ENCODE data around the gene RASAL2.
"Not testable (repeated sequence)": the region's sequence is repeated elsewhere in the genome, so short reads cannot be mapped to it uniquely, and the experiment has no call there.

RASAL2 gene

GRCh38 chr1:178283409-178283808 lies 189.5 kb downstream of the RASAL2 start:
- DNase-seq (ENCODE audit: low spot score) = peak; percentile 40

GRCh38 chr1:178284058-178284457 lies 190.2 kb downstream of the RASAL2 start:
- peak; percentile 30 for DNase-seq (ENCODE audit: low spot score)

- no peak for DNase-seq (ENCODE audit: low spot score)
Observed at GRCh38 chr1:178291166-178291565, 197.3 kb downstream of the RASAL2 start.

GRCh38 chr1:178294654-178295053 lies 200.8 kb downstream of the RASAL2 start:
- no peak for DNase-seq (ENCODE audit: low spot score)

- no peak for DNase-seq (ENCODE audit: low spot score)
Observed at GRCh38 chr1:178300352-178300699, 206.4 kb downstream of the RASAL2 start.

- no peak for DNase-seq (ENCODE audit: low spot score)
Observed at GRCh38 chr1:178301141-178301540, 207.2 kb downstream of the RASAL2 start.

- no peak for DNase-seq (ENCODE audit: low spot score)
Observed at GRCh38 chr1:178307264-178307663, 213.4 kb downstream of the RASAL2 start.

GRCh38 chr1:178308438-178308837 lies 214.5 kb downstream of the RASAL2 start:
- no peak for DNase-seq (ENCODE audit: low spot score)

GRCh38 chr1:178310685-178311105 lies 216.8 kb downstream of the RASAL2 start:
- peak; percentile 46 for DNase-seq (ENCODE audit: low spot score)

- DNase-seq (ENCODE audit: low spot score) = no peak
Observed at GRCh38 chr1:178311164-178311563, 217.3 kb downstream of the RASAL2 start.

GRCh38 chr1:178320280-178320982 lies 226.5 kb downstream of the RASAL2 start:
- DNase-seq (ENCODE audit: low spot score) = not testable (repeated sequence)

- no peak for DNase-seq (ENCODE audit: low spot score)
Observed at GRCh38 chr1:178323067-178323466, 229.2 kb downstream of the RASAL2 start.

GRCh38 chr1:178324003-178324402 lies 230.1 kb downstream of the RASAL2 start:
- DNase-seq (ENCODE audit: low spot score) = no peak

- DNase-seq (ENCODE audit: low spot score) = no peak
Observed at GRCh38 chr1:178328728-178329127, 234.8 kb downstream of the RASAL2 start.

GRCh38 chr1:178330153-178330552 lies 236.2 kb downstream of the RASAL2 start:
- no peak for DNase-seq (ENCODE audit: low spot score)

GRCh38 chr1:178330848-178331497 lies 237.1 kb downstream of the RASAL2 start:
- DNase-seq (ENCODE audit: low spot score) = no peak

GRCh38 chr1:178335426-178335825 lies 241.5 kb downstream of the RASAL2 start:
- no peak for DNase-seq (ENCODE audit: low spot score)

GRCh38 chr1:178337091-178337706 lies 243.3 kb downstream of the RASAL2 start:
- DNase-seq (ENCODE audit: low spot score) = no peak

GRCh38 chr1:178339834-178340233 lies 245.9 kb downstream of the RASAL2 start:
- DNase-seq (ENCODE audit: low spot score) = no peak

GRCh38 chr1:178341261-178341956 lies 247.5 kb downstream of the RASAL2 start:
- peak; percentile 8 for DNase-seq (ENCODE audit: low spot score)

- DNase-seq (ENCODE audit: low spot score) = no peak
Observed at GRCh38 chr1:178342745-178343144, 248.8 kb downstream of the RASAL2 start.

GRCh38 chr1:178344513-178345091 lies 250.7 kb downstream of the RASAL2 start:
- peak; percentile 55 for DNase-seq (ENCODE audit: low spot score)

Data from Ammon's horn (tissue), 1 donor.